Activated CD4-positive, alpha-beta memory T cell treated with anti-CD3 and anti-CD28 coated beads for 36 hours (primary cell): ENCODE results near the gene TRAK1. TPM values are rescaled to one million over a fixed set of nuclear protein-coding genes. Genes with fewer than 3 reads are reported as not detected.

Experiments
- CTCF ChIA-PET: fragments of 350-600 bp; sonication (Branson Sonifier 250); formaldehyde crosslinking; loops from one replicate; lab custom pipeline; 2021; ENCODE audit warnings: antibody characterized with exemption, inconsistent platforms; lab: Charles Lee
- POLR2A ChIA-PET: fragments of 350-600 bp; sonication (Branson Sonifier 250); formaldehyde crosslinking; loops from one replicate; lab custom pipeline; 2021; ENCODE audit warnings: antibody characterized with exemption; lab: Charles Lee
- DNase-seq: peaks from one replicate; pipeline ENCODE4 v3.0.0-alpha.2; 2020
- H3K27ac Mint-ChIP-seq: one replicate; pipeline ENCODE4 v1.8.0; 2021; ENCODE audit warnings: mixed read lengths
- H3K27me3 Mint-ChIP-seq: one replicate; pipeline ENCODE4 v1.8.0; 2021; ENCODE audit warnings: mixed read lengths
- H3K36me3 Mint-ChIP-seq: one replicate; pipeline ENCODE4 v1.8.0; 2021; ENCODE audit warnings: mixed read lengths
- H3K4me1 Mint-ChIP-seq: one replicate; pipeline ENCODE4 v1.8.0; 2021; ENCODE audit warnings: low read depth, mixed read lengths
- H3K4me3 Mint-ChIP-seq: one replicate; pipeline ENCODE4 v1.8.0; 2021; ENCODE audit warnings: mild to moderate bottlenecking, mixed read lengths
- H3K9me3 Mint-ChIP-seq: one replicate; pipeline ENCODE4 v1.8.0; 2021; ENCODE audit warnings: mixed read lengths
- intact Hi-C: fragments of 100-400 bp; cut with micrococcal nuclease; formaldehyde crosslinking; loops from one replicate; pipeline ENCODE4 v1.15.1; 2023
- total RNA-seq, 2 experiments: library from RNA; stranded (reverse); gene quantifications; one replicate each; pipeline ENCODE4 v1.2.3, GENCODE V29; 2021

The TRAK1 gene
- total RNA-seq, 2 experiments from 2014 or later, result 19.0 to 19.3 TPM

GRCh38 chr3:42152193-42152592 lies 61.0 kb downstream of the TRAK1 start:
- Mint-ChIP-seq H3K4me3 (no peak overlapping the region), H3K27me3 (no peaks in the 10 kb centered on the region), H3K27ac (no peak overlapping the region), H3K4me1 (peaks cover 6% of the 10 kb centered on the region), H3K36me3 (peaks cover 1% of the 10 kb centered on the region), H3K9me3 (no peaks in the 10 kb centered on the region)
- CTCF ChIA-PET, result no interaction called here
- no peak for DNase-seq
- POLR2A ChIA-PET, result no interaction called here
- intact Hi-C loops, result no loop called here

- H3K36me3 Mint-ChIP-seq, result peaks cover 1% of the 10 kb centered on the region
- H3K27me3 Mint-ChIP-seq, result no peaks in the 10 kb centered on the region
- no peaks in the 10 kb centered on the region for H3K9me3 Mint-ChIP-seq
- peaks cover 10% of the 10 kb centered on the region for H3K4me1 Mint-ChIP-seq
- no peak overlapping the region for H3K4me3 Mint-ChIP-seq
- intact Hi-C loops, result no loop called here
- ChIA-PET POLR2A (no interaction called here), CTCF (interaction anchor here (0.7 to 0.8 kb wide), 2 partner anchors 38 to 73 kb away, joined by 3 read pairs; no protein-coding TSS in a partner anchor)
- DNase-seq, result no peak
- no peak overlapping the region for H3K27ac Mint-ChIP-seq
Measured at GRCh38 chr3:42153039-42153438, 61.9 kb downstream of the TRAK1 start.

- intact Hi-C loops, result no loop called here
- Mint-ChIP-seq H3K27me3 (no peaks in the 10 kb centered on the region), H3K9me3 (no peaks in the 10 kb centered on the region), H3K36me3 (no peaks in the 10 kb centered on the region), H3K27ac (no peak overlapping the region), H3K4me1 (peaks cover 17% of the 10 kb centered on the region), H3K4me3 (no peak overlapping the region)
- ChIA-PET CTCF (interaction anchor here (0.9 to 2.3 kb wide), 2 partner anchors 9 to 33 kb away, joined by 4 to 7 read pairs; no protein-coding TSS in a partner anchor), POLR2A (no interaction called here)
- DNase-seq, result no peak
Measured at GRCh38 chr3:42157540-42158538, 66.7 kb downstream of the TRAK1 start.

GRCh38 chr3:42159147-42159546 lies 68.0 kb downstream of the TRAK1 start:
- no peak for DNase-seq
- Mint-ChIP-seq H3K27me3 (no peaks in the 10 kb centered on the region), H3K9me3 (no peaks in the 10 kb centered on the region), H3K4me1 (peaks cover 19% of the 10 kb centered on the region), H3K27ac (no peak overlapping the region), H3K4me3 (no peak overlapping the region), H3K36me3 (no peaks in the 10 kb centered on the region)
- CTCF ChIA-PET, result interaction anchor here (2.3 kb wide), 1 partner anchor 32 kb away, joined by 7 read pairs; no protein-coding TSS in a partner anchor
- POLR2A ChIA-PET, result no interaction called here
- intact Hi-C loops, result no loop called here

- Mint-ChIP-seq H3K9me3 (no peaks in the 10 kb centered on the region), H3K27ac (no peak overlapping the region), H3K36me3 (no peaks in the 10 kb centered on the region), H3K27me3 (no peaks in the 10 kb centered on the region), H3K4me1 (peaks cover 19% of the 10 kb centered on the region), H3K4me3 (no peak overlapping the region)
- ChIA-PET CTCF (interaction anchor here (1.1 to 2.3 kb wide), 2 partner anchors 31 kb away, joined by 3 to 7 read pairs; no protein-coding TSS in a partner anchor), POLR2A (no interaction called here)
- intact Hi-C loops, result no loop called here
- peak; percentile 34 for DNase-seq
Measured at GRCh38 chr3:42159706-42160472, 68.7 kb downstream of the TRAK1 start.

- H3K9me3 Mint-ChIP-seq, result no peaks in the 10 kb centered on the region
- intact Hi-C loops, result no loop called here
- no peak overlapping the region for H3K27ac Mint-ChIP-seq
- CTCF ChIA-PET, result interaction anchor here (0.6 to 1.1 kb wide), 3 partner anchors 29 to 386 kb away, joined by 3 to 5 read pairs (median 3); no protein-coding TSS in a partner anchor
- DNase-seq, result no peak
- H3K27me3 Mint-ChIP-seq, result no peaks in the 10 kb centered on the region
- no peaks in the 10 kb centered on the region for H3K36me3 Mint-ChIP-seq
- POLR2A ChIA-PET, result no interaction called here
- peaks cover 19% of the 10 kb centered on the region for H3K4me1 Mint-ChIP-seq
- no peak overlapping the region for H3K4me3 Mint-ChIP-seq
Measured at GRCh38 chr3:42161050-42161935, 70.1 kb downstream of the TRAK1 start.

- DNase-seq, result no peak
- POLR2A ChIA-PET, result no interaction called here
- Mint-ChIP-seq H3K27ac (no peak overlapping the region), H3K4me1 (peaks cover 19% of the 10 kb centered on the region), H3K4me3 (no peak overlapping the region), H3K36me3 (no peaks in the 10 kb centered on the region), H3K9me3 (no peaks in the 10 kb centered on the region), H3K27me3 (no peaks in the 10 kb centered on the region)
- intact Hi-C loops, result no loop called here
- CTCF ChIA-PET, result interaction anchor here (0.6 to 1.1 kb wide), 2 partner anchors 28 to 385 kb away, joined by 3 to 5 read pairs; no protein-coding TSS in a partner anchor
Measured at GRCh38 chr3:42162462-42162861, 71.3 kb downstream of the TRAK1 start.

- H3K36me3 Mint-ChIP-seq, result no peaks in the 10 kb centered on the region
- CTCF ChIA-PET, result no interaction called here
- no peak for DNase-seq
- peaks cover 13% of the 10 kb centered on the region for H3K4me1 Mint-ChIP-seq
- POLR2A ChIA-PET, result no interaction called here
- no peaks in the 10 kb centered on the region for H3K9me3 Mint-ChIP-seq
- intact Hi-C loops, result no loop called here
- no peak overlapping the region for H3K27ac Mint-ChIP-seq
- no peak overlapping the region for H3K4me3 Mint-ChIP-seq
- H3K27me3 Mint-ChIP-seq, result no peaks in the 10 kb centered on the region
Measured at GRCh38 chr3:42163622-42164244, 72.6 kb downstream of the TRAK1 start.

- H3K9me3 Mint-ChIP-seq, result no peaks in the 10 kb centered on the region
- no peak overlapping the region for H3K27ac Mint-ChIP-seq
- DNase-seq, result no peak
- H3K27me3 Mint-ChIP-seq, result no peaks in the 10 kb centered on the region
- ChIA-PET POLR2A (no interaction called here), CTCF (no interaction called here)
- intact Hi-C loops, result no loop called here
- H3K4me3 Mint-ChIP-seq, result no peak overlapping the region
- H3K4me1 Mint-ChIP-seq, result peaks cover 5% of the 10 kb centered on the region
- H3K36me3 Mint-ChIP-seq, result no peaks in the 10 kb centered on the region
Measured at GRCh38 chr3:42164656-42165055, 73.5 kb downstream of the TRAK1 start.

- intact Hi-C loops, result no loop called here
- no peaks in the 10 kb centered on the region for H3K9me3 Mint-ChIP-seq
- CTCF ChIA-PET, result no interaction called here
- no peak overlapping the region for H3K27ac Mint-ChIP-seq
- peaks cover 3% of the 10 kb centered on the region for H3K4me1 Mint-ChIP-seq
- no peak for DNase-seq
- no peaks in the 10 kb centered on the region for H3K36me3 Mint-ChIP-seq
- H3K4me3 Mint-ChIP-seq, result no peak overlapping the region
- POLR2A ChIA-PET, result no interaction called here
- H3K27me3 Mint-ChIP-seq, result no peaks in the 10 kb centered on the region
Measured at GRCh38 chr3:42165211-42165610, 74.1 kb downstream of the TRAK1 start.

- H3K4me3 Mint-ChIP-seq, result no peak overlapping the region
- ChIA-PET CTCF (interaction anchor here (0.6 kb wide), 1 partner anchor 25 kb away, joined by 3 read pairs; no protein-coding TSS in a partner anchor), POLR2A (no interaction called here)
Measured at GRCh38 chr3:42166214-42166613, 75.1 kb downstream of the TRAK1 start.

More at GRCh38 chr3:42166214-42166613, 75.1 kb downstream of the TRAK1 start:
- H3K27ac Mint-ChIP-seq, result no peak overlapping the region
- no peaks in the 10 kb centered on the region for H3K9me3 Mint-ChIP-seq
- H3K4me1 Mint-ChIP-seq, result peaks cover 3% of the 10 kb centered on the region
- no peaks in the 10 kb centered on the region for H3K27me3 Mint-ChIP-seq
- intact Hi-C loops, result no loop called here
- DNase-seq, result no peak
- no peaks in the 10 kb centered on the region for H3K36me3 Mint-ChIP-seq
